H9 (cell line): Measurements from ENCODE around the gene MAPK7. TPM values are rescaled to one million over a fixed set of nuclear protein-coding genes. Genes with fewer than 3 reads are reported as not detected.
A peak's percentile ranks its signal among the peaks of the same experiment; 100 is the strongest.
"Not testable (repeated sequence)": the region's sequence is repeated elsewhere in the genome, so short reads cannot be mapped to it uniquely, and the experiment has no call there.

ENCODE experiments used
- DNase-seq: peaks from one replicate; pipeline ENCODE4 v3.0.0-alpha.2; 2017
- H2AFZ ChIP-seq: one replicate; pipeline ENCODE4 v1.6.1; 2013; ENCODE audit warnings: mild to moderate bottlenecking, low read length, control low read depth, moderate library complexity
- H2AK5ac ChIP-seq: 2 replicates; pipeline ENCODE4 v1.6.1; 2013; ENCODE audit warnings: low read length, control low read depth, mixed read lengths; ENCODE audit not compliant: insufficient read length
- H2BK120ac ChIP-seq: one replicate; pipeline ENCODE4 v1.6.1; 2013; ENCODE audit warnings: low read depth, mild to moderate bottlenecking, low read length, control low read depth, inconsistent platforms; ENCODE audit not compliant: poor library complexity, severe bottlenecking
- H2BK12ac ChIP-seq: 2 replicates; pipeline ENCODE4 v1.6.1; 2013; ENCODE audit warnings: low read length, control low read depth, mixed read lengths, low read depth; ENCODE audit not compliant: insufficient read length
- H2BK15ac ChIP-seq: 2 replicates; pipeline ENCODE4 v1.6.1; 2013; ENCODE audit warnings: low read depth, low read length, control low read depth
- H2BK20ac ChIP-seq: one replicate; pipeline ENCODE4 v1.6.1; 2013; ENCODE audit warnings: low read depth, mild to moderate bottlenecking, low read length, control low read depth, inconsistent platforms; ENCODE audit not compliant: poor library complexity, severe bottlenecking
- H2BK5ac ChIP-seq: 2 replicates; pipeline ENCODE4 v1.6.1; 2013; ENCODE audit warnings: low read length, control low read depth, mixed read lengths; ENCODE audit not compliant: insufficient read length
- H3K14ac ChIP-seq: 2 replicates; pipeline ENCODE4 v1.6.1; 2013; ENCODE audit warnings: low read length, control low read depth; ENCODE audit not compliant: insufficient read depth
- H3K18ac ChIP-seq: 2 replicates; pipeline ENCODE4 v1.6.1; 2013; ENCODE audit warnings: low read depth, mild to moderate bottlenecking, mixed read lengths, low read length, control low read depth; ENCODE audit not compliant: insufficient read length
- H3K23ac ChIP-seq: 2 replicates; pipeline ENCODE4 v1.6.1; 2013; ENCODE audit warnings: low read length, control low read depth, mixed read lengths, low read depth; ENCODE audit not compliant: insufficient read length
- H3K23me2 ChIP-seq: 2 replicates; pipeline ENCODE4 v1.6.1; 2013; ENCODE audit warnings: low read depth, mild to moderate bottlenecking, mixed read lengths, low read length, control low read depth; ENCODE audit not compliant: insufficient read length, poor library complexity, severe bottlenecking
- H3K27ac ChIP-seq: 2 replicates; pipeline ENCODE4 v1.5.1; 2013; ENCODE audit warnings: low read length, control low read depth, mixed read lengths, low read depth; ENCODE audit not compliant: insufficient read length
- H3K27me3 ChIP-seq: 2 replicates; pipeline ENCODE4 v1.6.1; 2013; ENCODE audit warnings: low read length, control low read depth, inconsistent platforms; ENCODE audit not compliant: insufficient read depth
- H3K4ac ChIP-seq: 2 replicates; pipeline ENCODE4 v1.6.1; 2013; ENCODE audit warnings: low read depth, mild to moderate bottlenecking, control low read depth, inconsistent platforms, low read length, moderate library complexity
- H3K4me1 ChIP-seq: 2 replicates; pipeline ENCODE4 v1.6.1; 2013; ENCODE audit warnings: low read length, control low read depth, inconsistent platforms; ENCODE audit not compliant: insufficient read depth
- H3K4me2 ChIP-seq: 2 replicates; pipeline ENCODE4 v1.6.1; 2013; ENCODE audit warnings: low read length, control low read depth, mixed read lengths; ENCODE audit not compliant: insufficient read length, insufficient read depth
- H3K56ac ChIP-seq: 2 replicates; pipeline ENCODE4 v1.6.1; 2013; ENCODE audit warnings: low read depth, mild to moderate bottlenecking, mixed read lengths, low read length, control low read depth; ENCODE audit not compliant: insufficient read length
- H3K79me1 ChIP-seq: 2 replicates; pipeline ENCODE4 v1.6.1; 2013; ENCODE audit warnings: low read depth, mild to moderate bottlenecking, moderate library complexity, low read length, control low read depth, inconsistent platforms; ENCODE audit not compliant: insufficient read depth, poor library complexity, severe bottlenecking
- H3K79me2 ChIP-seq: 2 replicates; pipeline ENCODE4 v1.6.1; 2013; ENCODE audit warnings: low read length, control low read depth, inconsistent platforms; ENCODE audit not compliant: insufficient read depth
- H3K9ac ChIP-seq: 2 replicates; pipeline ENCODE4 v1.6.1; 2013; ENCODE audit warnings: low read length, control low read depth, mixed read lengths; ENCODE audit not compliant: insufficient read length; ENCODE audit errors: extremely low read depth
- H3K9me3 ChIP-seq: one replicate; pipeline ENCODE4 v1.6.1; 2013; ENCODE audit warnings: low read depth, low read length, inconsistent platforms; ENCODE audit not compliant: control insufficient read depth
- H3T11ph ChIP-seq: one replicate; pipeline ENCODE4 v1.6.1; 2013; ENCODE audit warnings: mild to moderate bottlenecking, low read length, control low read depth, inconsistent platforms
- H4K20me1 ChIP-seq: one replicate; pipeline ENCODE4 v1.6.1; 2013; ENCODE audit not compliant: control insufficient read depth, insufficient read length, insufficient read depth
- H4K5ac ChIP-seq: 2 replicates; pipeline ENCODE4 v1.6.1; 2013; ENCODE audit warnings: low read depth, mild to moderate bottlenecking, mixed read lengths, low read length, control low read depth; ENCODE audit not compliant: insufficient read length
- H4K8ac ChIP-seq: replicated peaks from 2 replicates; pipeline ENCODE4 v1.6.1; 2013; ENCODE audit warnings: low read length, control low read depth, mixed read lengths, low read depth; ENCODE audit not compliant: insufficient read length
- H4K91ac ChIP-seq: 2 replicates; pipeline ENCODE4 v1.6.1; 2013; ENCODE audit warnings: low read depth, mild to moderate bottlenecking, moderate library complexity, mixed read lengths, low read length, control low read depth; ENCODE audit not compliant: insufficient read length
- H3K27ac Mint-ChIP-seq, 3 experiments: 2 replicates in 2 of 3; 3 replicates in 1 of 3; pipeline ENCODE4 v1.8.0; 2020 to 2021; ENCODE audit warnings: mixed read lengths in 3 of 3, mild to moderate bottlenecking in 1 of 3, moderate library complexity in 1 of 3
- H3K27me3 Mint-ChIP-seq: 2 replicates; pipeline ENCODE4 v1.8.0; 2021; ENCODE audit warnings: low read depth, mild to moderate bottlenecking, moderate library complexity, mixed read lengths
- H3K36me3 Mint-ChIP-seq, 3 experiments: 2 replicates in 2 of 3; 3 replicates in 1 of 3; pipeline ENCODE4 v1.8.0; 2020 to 2021; ENCODE audit warnings: low read depth in 3 of 3, mixed read lengths in 3 of 3; ENCODE audit not compliant: insufficient read depth in 1 of 3
- H3K4me1 Mint-ChIP-seq, 2 experiments: 2 replicates each; pipeline ENCODE4 v1.8.0; 2020; ENCODE audit warnings: mixed read lengths in 2 of 2
- H3K4me3 Mint-ChIP-seq, 2 experiments: 2 replicates in 1 of 2; 3 replicates in 1 of 2; pipeline ENCODE4 v1.8.0; 2020 to 2021; ENCODE audit warnings: mild to moderate bottlenecking in 2 of 2, mixed read lengths in 2 of 2, moderate library complexity in 1 of 2
- H3K9me3 Mint-ChIP-seq, 2 experiments: 2 replicates in 1 of 2; 3 replicates in 1 of 2; pipeline ENCODE4 v1.8.0; 2020; ENCODE audit warnings: mild to moderate bottlenecking in 2 of 2, mixed read lengths in 2 of 2, moderate library complexity in 1 of 2
- CTCF ChIP-seq: fragments of 200-600 bp; sonication (generic); conservative IDR thresholded peaks from 3 replicates; pipeline ENCODE4 v1.8.0; 2021; ENCODE audit warnings: antibody characterized with exemption, mild to moderate bottlenecking
- WGBS: extraction: QIAGEN DNeasy Blood & Tissue Kit; methylation state at CpG from one replicate; pipeline ENCODE4 v1.1.7; 2013; ENCODE audit warnings: missing lambda C conversion rate, low lambda C conversion rate, mixed read lengths; ENCODE audit not compliant: insufficient read length; ENCODE audit errors: extremely low coverage; 5-methylcytosine and 5-hydroxymethylcytosine counted together
- total RNA-seq: library from RNA; stranded (reverse); gene quantifications from 2 replicates; pipeline ENCODE4 v1.2.1, GENCODE V29; 2021

The MAPK7 gene
- total RNA-seq, 1 experiment from 2014 or later, result 43.8 TPM

- no peaks in the 10 kb centered on the region for H3K27me3 Mint-ChIP-seq
- Histone ChIP-seq H2AK5ac (no peak overlapping the region), H3K27ac (no peak overlapping the region), H3K18ac (no peak overlapping the region), H3K27me3 (no peaks in the 10 kb centered on the region), H3K79me2 (no peaks in the 10 kb centered on the region), H3K9ac (no peak overlapping the region), H4K8ac (no peak overlapping the region), H3K9me3 (no peaks in the 10 kb centered on the region), H3K14ac (no peak overlapping the region), H3K23me2 (no peaks in the 10 kb centered on the region), H3K4me1 (no peaks in the 10 kb centered on the region), H2BK12ac (no peak overlapping the region), H3K23ac (no peak overlapping the region), H3T11ph (no peak overlapping the region), H4K5ac (no peak overlapping the region), H4K20me1 (no peaks in the 10 kb centered on the region), H4K91ac (no peak overlapping the region), H2BK20ac (no peak overlapping the region), H3K56ac (no peak overlapping the region), H2BK5ac (no peak overlapping the region), H3K79me1 (no peaks in the 10 kb centered on the region), H2BK15ac (no peak overlapping the region), H3K4me2 (no peak overlapping the region), H3K4ac (no peak overlapping the region), H2AFZ (no peak overlapping the region), H2BK120ac (no peak overlapping the region)
- peak; percentile 21 for DNase-seq
- H3K36me3 Mint-ChIP-seq, result peaks cover 6 to 26% (median 20%) of the 10 kb centered on the region in 3 experiments; a peak in 6 of 7 replicates
- 0 out of 4 replicates have a peak, but pooled peaks cover 0 to 3% of the 10 kb centered on the region in 2 experiments for H3K4me1 Mint-ChIP-seq
- H3K4me3 Mint-ChIP-seq, result no peak overlapping the region
- TF ChIP-seq CTCF, result no peak
- H3K27ac Mint-ChIP-seq, result no peak overlapping the region
- H3K9me3 Mint-ChIP-seq, result no peaks in the 10 kb centered on the region
- WGBS, result no CpG with 5 or more reads among the region's 9 CpGs
Observed at GRCh38 chr17:19348806-19349205, 29.5 kb upstream of the MAPK7 start.

- not testable (repeated sequence) for H3K9me3 ChIP-seq, H4K8ac ChIP-seq, H3K4me1 ChIP-seq, H3K27me3 Mint-ChIP-seq, H3K14ac ChIP-seq, H3K9me3 Mint-ChIP-seq, H4K20me1 ChIP-seq, H3K79me2 ChIP-seq, H3K23ac ChIP-seq, H3K18ac ChIP-seq, H3K27me3 ChIP-seq, H2AFZ ChIP-seq, H3K4ac ChIP-seq, H3T11ph ChIP-seq, DNase-seq, H3K4me1 Mint-ChIP-seq, H3K23me2 ChIP-seq, H4K5ac ChIP-seq, H3K27ac Mint-ChIP-seq, H2BK120ac ChIP-seq, H4K91ac ChIP-seq, H3K27ac ChIP-seq, H2BK12ac ChIP-seq, H3K79me1 ChIP-seq, H3K9ac ChIP-seq, H3K56ac ChIP-seq, H2BK15ac ChIP-seq, H3K4me2 ChIP-seq, H3K4me3 Mint-ChIP-seq, H2BK5ac ChIP-seq, H2AK5ac ChIP-seq, H2BK20ac ChIP-seq
- peaks cover 2 to 34% (median 27%) of the 10 kb centered on the region in 3 experiments; a peak in 6 of 7 replicates for H3K36me3 Mint-ChIP-seq
- WGBS, result no CpG with 5 or more reads among the region's 11 CpGs
Observed at GRCh38 chr17:19353401-19353800, 24.9 kb upstream of the MAPK7 start.
